Activated naive CD8-positive, alpha-beta T cell treated with anti-CD3 and anti-CD28 coated beads, Interleukin-2, amount 50 U/mL, for 24 hours (primary cell): Measurements from ENCODE around the gene CD1D.
"Not testable (repeated sequence)": the region's sequence is repeated elsewhere in the genome, so short reads cannot be mapped to it uniquely, and the experiment has no call there.

Experiments
- ATAC-seq: fragments of 150-1000 bp; cut with Tn5 transposase; one replicate; pipeline ENCODE4 v1.10.0; 2021
- DNase-seq: peaks from one replicate; pipeline ENCODE4 v3.0.0; 2021
- H3K27ac Mint-ChIP-seq: one replicate; pipeline ENCODE4 v1.8.0; 2021; ENCODE audit warnings: mild to moderate bottlenecking, mixed read lengths
- H3K27me3 Mint-ChIP-seq: one replicate; pipeline ENCODE4 v1.8.0; 2021; ENCODE audit warnings: mixed read lengths
- H3K36me3 Mint-ChIP-seq: one replicate; pipeline ENCODE4 v1.8.0; 2021; ENCODE audit warnings: low read depth, mixed read lengths
- H3K4me1 Mint-ChIP-seq: one replicate; pipeline ENCODE4 v1.8.0; 2021; ENCODE audit warnings: mixed read lengths
- H3K4me3 Mint-ChIP-seq: one replicate; pipeline ENCODE4 v1.8.0; 2021; ENCODE audit warnings: mild to moderate bottlenecking, moderate library complexity, mixed read lengths
- H3K9me3 Mint-ChIP-seq: one replicate; pipeline ENCODE4 v1.8.0; 2021; ENCODE audit warnings: mixed read lengths

CD1D gene

DNA sequence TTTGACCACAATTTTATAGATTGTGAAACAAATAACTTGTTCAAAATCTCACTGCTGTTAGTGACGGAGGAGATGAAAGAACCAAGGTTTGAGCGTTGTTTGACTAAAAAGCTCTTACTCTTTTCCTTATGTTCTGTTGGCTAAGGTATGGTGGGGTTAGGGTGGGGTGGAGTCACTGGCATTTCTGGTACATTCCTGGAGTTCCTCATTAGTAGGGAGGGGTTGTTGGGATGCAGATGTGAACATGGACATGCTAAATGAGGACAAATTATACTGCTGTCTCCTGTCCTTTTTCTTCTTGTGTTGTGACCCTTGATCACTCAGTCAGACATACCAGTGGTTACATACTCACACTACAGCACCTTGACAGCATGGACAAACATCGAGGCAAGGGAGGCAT is 26.2 kb upstream of the CD1D start:
- no peak overlapping the region for H3K27ac Mint-ChIP-seq
- H3K4me1 Mint-ChIP-seq: peaks cover 16% of the 10 kb centered on the region
- H3K4me3 Mint-ChIP-seq: no peak overlapping the region
- ATAC-seq (no peak), DNase-seq (no peak)
- peaks cover 1% of the 10 kb centered on the region for H3K36me3 Mint-ChIP-seq
- no peaks in the 10 kb centered on the region for H3K9me3 Mint-ChIP-seq
- peaks cover 4% of the 10 kb centered on the region for H3K27me3 Mint-ChIP-seq

DNA sequence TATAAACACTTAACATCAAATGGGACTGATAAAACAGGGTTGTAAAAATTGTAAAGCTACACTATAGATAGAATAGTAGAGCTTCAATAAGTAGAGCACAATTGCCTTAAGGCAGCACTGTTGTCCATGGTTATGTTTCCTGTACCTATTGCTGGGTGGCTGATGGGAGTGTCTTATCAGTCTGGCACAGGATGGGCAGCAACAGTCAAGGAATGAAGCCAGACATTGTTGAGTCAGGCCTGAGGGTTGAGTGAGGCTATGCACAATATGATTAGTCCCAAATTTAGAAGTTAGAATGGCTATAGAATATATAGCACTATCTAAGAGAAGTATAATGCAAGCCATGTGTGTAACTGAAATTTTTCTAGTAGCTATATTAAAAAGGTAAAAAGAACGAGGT is 25.0 kb upstream of the CD1D start:
- H3K36me3 Mint-ChIP-seq: no peaks in the 10 kb centered on the region
- DNase-seq (no peak), ATAC-seq (no peak)
- H3K9me3 Mint-ChIP-seq: no peaks in the 10 kb centered on the region
- H3K4me3 Mint-ChIP-seq: no peak overlapping the region
- H3K27ac Mint-ChIP-seq: no peak overlapping the region
- H3K4me1 Mint-ChIP-seq: peaks cover 5% of the 10 kb centered on the region
- peaks cover 6% of the 10 kb centered on the region for H3K27me3 Mint-ChIP-seq

GRCh38 chr1:158159597-158159996 is 21.1 kb upstream of the CD1D start:
- no peaks in the 10 kb centered on the region for H3K36me3 Mint-ChIP-seq
- DNase-seq: no peak
- peaks cover 5% of the 10 kb centered on the region for H3K4me1 Mint-ChIP-seq
- H3K27ac Mint-ChIP-seq: no peak overlapping the region
- H3K27me3 Mint-ChIP-seq: peaks cover 11% of the 10 kb centered on the region
- no peak for ATAC-seq
- no peaks in the 10 kb centered on the region for H3K9me3 Mint-ChIP-seq
- H3K4me3 Mint-ChIP-seq: no peak overlapping the region

DNA sequence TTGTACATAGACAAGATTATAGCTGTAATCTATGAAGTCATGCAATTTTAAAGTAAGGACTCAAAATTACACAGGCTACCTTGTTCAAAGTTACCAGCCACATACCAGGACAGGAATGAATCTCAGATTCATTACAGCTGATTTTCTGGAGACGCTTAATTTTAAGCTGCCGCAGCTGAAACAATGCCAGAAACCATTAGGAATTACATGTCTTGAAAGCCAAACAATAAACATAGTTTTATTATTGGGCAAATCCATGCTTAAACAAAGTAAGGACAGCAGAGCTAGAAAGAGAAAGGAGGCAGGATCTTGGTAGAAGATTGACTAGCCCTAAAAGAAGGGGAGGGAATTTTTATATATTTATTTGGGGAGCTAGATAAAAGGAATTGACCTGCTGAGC is 19.2 kb upstream of the CD1D start:
- no peak overlapping the region for H3K27ac Mint-ChIP-seq
- peaks cover 5% of the 10 kb centered on the region for H3K4me1 Mint-ChIP-seq
- ATAC-seq (no peak), DNase-seq (no peak)
- H3K36me3 Mint-ChIP-seq: no peaks in the 10 kb centered on the region
- H3K9me3 Mint-ChIP-seq: no peaks in the 10 kb centered on the region
- H3K27me3 Mint-ChIP-seq: peaks cover 15% of the 10 kb centered on the region
- no peak overlapping the region for H3K4me3 Mint-ChIP-seq

DNA sequence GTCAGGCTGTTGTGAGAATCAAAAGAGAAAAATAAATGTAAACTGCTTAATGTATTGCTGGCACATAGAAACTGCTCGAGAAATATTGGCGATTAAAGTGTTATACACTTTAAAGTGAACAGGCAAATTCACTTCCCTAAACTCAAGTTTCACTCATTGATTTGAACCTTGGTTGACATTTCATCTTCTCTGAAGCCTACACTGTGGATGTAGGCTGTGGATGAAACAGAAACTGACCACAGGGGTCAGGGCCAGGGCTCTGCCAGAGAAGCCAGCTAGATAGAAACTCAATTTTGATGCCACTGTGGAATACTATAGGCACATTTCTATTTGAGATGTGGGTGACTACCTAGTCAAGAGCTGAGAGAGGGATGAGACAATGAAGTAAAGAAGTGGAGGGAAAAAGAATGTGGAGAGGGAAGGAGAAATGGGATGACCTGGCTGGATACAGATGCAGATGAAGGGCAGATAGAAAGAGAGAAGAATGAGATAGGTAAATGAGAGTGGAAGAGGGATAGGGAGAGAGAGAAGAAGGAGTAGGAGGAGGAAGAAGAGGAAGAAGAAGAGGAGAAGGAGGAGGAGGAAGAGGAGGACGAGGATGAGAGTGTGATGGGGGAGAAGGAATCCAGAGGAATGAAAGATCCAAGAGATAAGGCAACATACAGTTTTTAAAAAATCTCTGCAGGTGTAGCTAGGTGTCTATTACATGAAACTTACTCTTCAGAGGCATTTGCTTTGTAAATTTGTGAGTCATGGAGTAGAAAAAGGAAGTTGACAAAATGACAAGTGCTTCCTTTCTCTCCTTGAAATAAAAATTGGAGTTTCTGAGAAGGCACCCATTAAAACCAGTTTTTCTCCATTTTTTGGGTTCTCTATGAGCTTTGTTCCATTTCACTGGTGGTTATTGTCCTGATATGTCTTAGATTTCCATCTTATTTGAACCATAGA is 17.4 kb upstream of the CD1D start:
- Mint-ChIP-seq H3K9me3 (no peaks in the 10 kb centered on the region), H3K4me3 (no peak overlapping the region), H3K27me3 (peaks cover 18% of the 10 kb centered on the region), H3K27ac (no peak overlapping the region), H3K36me3 (no peaks in the 10 kb centered on the region), H3K4me1 (peaks cover 5% of the 10 kb centered on the region)
- no peak for ATAC-seq
- no peak for DNase-seq

DNA sequence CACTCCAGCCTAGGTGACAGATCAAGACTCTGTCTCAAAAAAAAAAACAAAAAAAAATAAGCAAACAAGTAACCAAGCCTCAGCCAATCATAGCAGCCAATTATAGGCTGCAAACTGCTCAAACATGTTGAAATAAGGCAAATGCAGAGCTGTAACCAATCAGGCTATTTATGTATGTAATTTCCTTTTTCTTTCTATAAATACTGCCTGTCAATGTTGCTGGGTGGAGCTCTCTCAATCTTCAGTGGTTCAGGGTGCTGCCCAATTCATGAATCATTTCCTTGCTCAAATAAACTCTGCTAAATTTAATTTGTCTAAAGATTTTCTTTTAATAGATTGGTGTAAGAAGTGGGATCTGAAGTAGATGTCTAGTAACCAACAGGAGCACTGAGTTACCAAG is 11.6 kb upstream of the CD1D start:
- ATAC-seq: no peak
- Mint-ChIP-seq H3K36me3 (no peaks in the 10 kb centered on the region), H3K4me3 (no peak overlapping the region)

GRCh38 chr1:158175915-158176314 is 4.8 kb upstream of the CD1D start:
- not testable (repeated sequence) for H3K27ac Mint-ChIP-seq, DNase-seq, H3K4me3 Mint-ChIP-seq, H3K36me3 Mint-ChIP-seq, ATAC-seq, H3K9me3 Mint-ChIP-seq
- H3K27me3 Mint-ChIP-seq: peaks cover 41% of the 10 kb centered on the region
- peaks cover 16% of the 10 kb centered on the region for H3K4me1 Mint-ChIP-seq

More for the DNA sequence above, 11.6 kb upstream of the CD1D start:
- Mint-ChIP-seq H3K9me3 (no peaks in the 10 kb centered on the region), H3K4me1 (no peaks in the 10 kb centered on the region), H3K27me3 (peaks cover 9% of the 10 kb centered on the region), H3K27ac (no peak overlapping the region)
- DNase-seq: no peak

GRCh38 chr1:158176399-158176798 is 4.3 kb upstream of the CD1D start:
- no peak for DNase-seq
- no peak overlapping the region for H3K27ac Mint-ChIP-seq

DNA sequence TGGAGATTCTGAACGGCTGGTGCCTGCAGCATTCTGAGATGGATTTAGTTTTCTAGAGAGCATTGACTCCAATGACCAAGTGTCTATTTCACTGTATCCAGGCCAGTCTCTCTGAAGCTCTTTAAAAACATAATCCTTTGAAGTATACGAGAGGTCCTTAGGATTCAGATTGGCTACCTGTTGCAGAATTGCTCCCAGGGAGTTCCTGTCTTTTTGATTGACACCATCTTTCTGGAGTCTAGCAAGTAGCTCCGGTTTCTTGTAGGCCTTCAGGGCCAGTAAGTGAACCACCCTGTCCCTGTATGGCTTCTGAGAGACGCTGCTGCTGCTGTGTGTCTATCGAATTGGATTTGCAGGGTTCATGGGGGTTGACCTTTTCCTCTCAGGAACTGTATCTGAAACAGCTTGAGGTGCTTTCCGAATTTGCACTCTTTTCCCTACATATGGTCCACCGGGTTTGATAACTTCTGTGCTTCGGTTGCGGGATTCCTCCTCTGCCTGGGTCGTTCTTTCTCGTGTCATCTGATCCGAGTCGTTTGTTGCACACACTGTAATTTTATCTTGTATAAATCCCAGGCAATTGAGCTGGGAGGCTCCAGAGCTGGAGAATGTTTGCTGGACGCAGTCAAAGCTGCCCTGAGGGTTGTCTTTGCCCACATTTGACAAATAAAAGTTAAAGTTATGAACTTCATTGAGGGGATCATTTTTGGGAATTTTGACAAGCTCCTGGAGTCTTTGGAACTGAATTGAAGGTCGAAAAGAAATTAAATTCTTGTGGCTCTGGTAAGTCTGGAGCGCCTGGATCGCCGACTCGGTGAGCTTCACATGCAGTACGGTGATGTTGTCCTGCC is 3.6 kb upstream of the CD1D start:
- H3K36me3 Mint-ChIP-seq, DNase-seq, H3K27ac Mint-ChIP-seq, H3K4me3 Mint-ChIP-seq, ATAC-seq, H3K9me3 Mint-ChIP-seq: not testable (repeated sequence)
- peaks cover 50% of the 10 kb centered on the region for H3K27me3 Mint-ChIP-seq
- peaks cover 24% of the 10 kb centered on the region for H3K4me1 Mint-ChIP-seq

More at GRCh38 chr1:158176399-158176798, 4.3 kb upstream of the CD1D start:
- H3K9me3 Mint-ChIP-seq: no peaks in the 10 kb centered on the region
- peaks cover 46% of the 10 kb centered on the region for H3K27me3 Mint-ChIP-seq
- no peak overlapping the region for H3K4me3 Mint-ChIP-seq
- ATAC-seq: no peak
- peaks cover 19% of the 10 kb centered on the region for H3K4me1 Mint-ChIP-seq
- no peaks in the 10 kb centered on the region for H3K36me3 Mint-ChIP-seq

- Mint-ChIP-seq H3K4me1 (peaks cover 24% of the 10 kb centered on the region), H3K27me3 (peaks cover 54% of the 10 kb centered on the region), H3K9me3 (no peaks in the 10 kb centered on the region), H3K27ac (no peak overlapping the region), H3K36me3 (no peaks in the 10 kb centered on the region), H3K4me3 (no peak overlapping the region)
- DNase-seq (peak; percentile 41), ATAC-seq (peak; percentile 82)
These were observed 2.8 kb upstream of the CD1D start for GRCh38 chr1:158177700-158178450.

DNA sequence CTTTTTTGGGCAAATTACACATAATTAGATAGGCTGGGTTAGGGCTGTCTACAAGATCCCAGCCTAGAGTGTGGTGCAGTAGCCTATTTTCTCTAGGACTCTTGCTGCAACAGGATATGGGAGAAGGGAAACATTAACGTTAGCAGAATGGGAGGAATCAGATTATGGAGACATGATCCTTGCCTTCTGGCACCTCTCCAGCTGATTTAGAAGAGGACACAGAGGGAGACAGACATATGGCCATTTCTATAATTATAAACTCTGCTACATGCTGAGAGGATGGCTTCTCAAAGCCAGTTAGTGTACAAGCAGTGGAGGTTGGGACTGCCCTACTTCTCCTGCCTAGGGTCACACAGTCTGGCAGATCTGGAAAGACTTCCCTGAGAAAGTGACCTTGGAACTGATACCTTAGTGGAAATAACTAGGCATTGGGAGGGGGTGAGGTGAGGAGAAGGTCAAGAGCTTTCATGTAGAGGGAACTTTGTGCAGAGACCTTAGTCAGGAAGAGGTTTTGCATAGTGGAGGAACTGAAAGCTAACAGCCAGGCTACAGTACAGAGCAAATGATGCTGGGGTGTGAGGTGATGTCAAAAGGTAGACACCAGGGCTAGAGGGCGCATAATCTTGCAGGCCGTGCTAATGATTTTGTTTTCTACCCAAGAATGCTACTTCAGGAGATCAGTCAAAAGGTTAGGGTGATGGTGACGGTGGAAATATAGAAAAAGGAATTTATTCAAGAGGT is 1.2 kb upstream of the CD1D start:
- H3K27ac Mint-ChIP-seq: no peak overlapping the region
- no peak for ATAC-seq

GRCh38 chr1:158181577-158181922 is 855 bp downstream of the CD1D start:
- no peak overlapping the region for H3K27ac Mint-ChIP-seq
- peaks cover 19% of the 10 kb centered on the region for H3K4me1 Mint-ChIP-seq
- H3K9me3 Mint-ChIP-seq: no peaks in the 10 kb centered on the region

More for the DNA sequence above, 1.2 kb upstream of the CD1D start:
- Mint-ChIP-seq H3K27me3 (peaks cover 64% of the 10 kb centered on the region), H3K36me3 (no peaks in the 10 kb centered on the region), H3K4me1 (peaks cover 24% of the 10 kb centered on the region), H3K9me3 (no peaks in the 10 kb centered on the region), H3K4me3 (peak overlapping the region; percentile 38)
- no peak for DNase-seq

DNA sequence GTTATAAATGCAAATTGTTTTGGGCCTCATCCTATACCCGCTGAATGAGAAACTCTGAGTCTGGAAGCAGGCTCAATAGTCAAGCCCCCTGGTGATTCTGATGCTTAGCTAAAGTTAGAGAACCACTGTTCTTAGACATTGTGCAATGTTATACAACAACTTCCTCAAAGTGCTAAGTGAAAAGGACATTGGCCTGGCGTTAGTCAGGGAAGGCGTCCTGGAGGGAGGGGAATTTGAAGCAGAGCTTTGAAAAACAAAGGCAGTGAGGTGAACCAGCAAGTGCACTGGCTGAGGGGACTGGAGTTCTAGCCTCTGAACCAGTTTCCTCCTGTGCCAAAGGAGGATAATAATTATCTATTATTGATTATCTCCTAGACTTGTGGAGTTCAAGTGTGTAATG is 5.1 kb downstream of the CD1D start:
- DNase-seq (no peak), ATAC-seq (no peak)
- no peaks in the 10 kb centered on the region for H3K36me3 Mint-ChIP-seq
- H3K4me1 Mint-ChIP-seq: peaks cover 8% of the 10 kb centered on the region
- H3K9me3 Mint-ChIP-seq: no peaks in the 10 kb centered on the region
- peaks cover 42% of the 10 kb centered on the region for H3K27me3 Mint-ChIP-seq
- H3K27ac Mint-ChIP-seq: no peak overlapping the region
- H3K4me3 Mint-ChIP-seq: no peak overlapping the region

More at GRCh38 chr1:158181577-158181922, 855 bp downstream of the CD1D start:
- Mint-ChIP-seq H3K27me3 (peaks cover 57% of the 10 kb centered on the region), H3K4me3 (peak overlapping the region; percentile 73), H3K36me3 (no peaks in the 10 kb centered on the region)
- DNase-seq: no peak
- ATAC-seq: no peak

DNA sequence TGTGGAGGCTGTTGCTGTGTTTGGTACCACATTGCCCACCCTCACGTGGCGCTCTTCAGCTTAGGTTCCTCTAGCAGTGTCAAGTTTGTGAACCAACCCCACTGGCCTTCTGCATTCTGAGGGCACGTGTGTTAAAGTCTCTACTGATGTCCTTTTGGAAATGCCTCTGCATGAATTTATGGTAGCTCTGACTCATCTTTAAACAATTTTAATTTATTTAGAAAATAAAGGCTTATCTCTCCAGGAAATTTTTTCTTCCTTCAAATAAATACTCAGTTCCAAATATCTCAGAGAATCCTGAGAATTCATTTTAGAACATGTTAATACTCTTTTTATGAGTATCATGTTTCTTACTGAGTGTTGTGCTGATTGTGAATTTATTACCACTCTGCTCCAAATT is 5.5 kb downstream of the CD1D start:
- Mint-ChIP-seq H3K36me3 (no peaks in the 10 kb centered on the region), H3K4me1 (peaks cover 7% of the 10 kb centered on the region), H3K27ac (no peak overlapping the region), H3K4me3 (no peak overlapping the region), H3K27me3 (peaks cover 38% of the 10 kb centered on the region), H3K9me3 (no peaks in the 10 kb centered on the region)
- ATAC-seq: no peak
- no peak for DNase-seq
